IMR-90 (cell line): ENCODE results near the gene MAPRE3.

Experiments used
- BHLHE40 ChIP-seq: fragments of 150-350 bp; IDR thresholded peaks from 2 replicates; pipeline ENCODE4 v1.6.1; 2016; ENCODE audit warnings: mild to moderate bottlenecking, low read depth, low read length
- CEBPB ChIP-seq: IDR thresholded peaks from 2 replicates; pipeline ENCODE4 v1.6.1; 2012; ENCODE audit warnings: low read depth, low read length, improper control_type of control experiment
- POLR2A ChIP-seq: IDR thresholded peaks from 2 replicates; pipeline ENCODE4 v1.6.1; 2012; ENCODE audit warnings: mild to moderate bottlenecking, low read depth, low read length
- RFX5 ChIP-seq: IDR thresholded peaks from 2 replicates; pipeline ENCODE4 v1.8.0; 2012; ENCODE audit warnings: low read depth, mild to moderate bottlenecking, low read length, moderate library complexity
- SMC3 ChIP-seq: fragments of 150-350 bp; IDR thresholded peaks from 2 replicates; pipeline ENCODE4 v1.6.1; 2016; ENCODE audit warnings: low read depth, mild to moderate bottlenecking, antibody characterized with exemption, low read length, moderate library complexity
- TF ChIP-seq, protein P1 (sequence below): conservative IDR thresholded peaks from 2 replicates; pipeline ENCODE4 v1.5.1; 2012; ENCODE audit warnings: mild to moderate bottlenecking, low read depth, low read length, improper control_type of control experiment
- TF ChIP-seq, protein P2 (sequence below): fragments of 150-350 bp; IDR thresholded peaks from 2 replicates; pipeline ENCODE4 v1.6.1; 2016; ENCODE audit warnings: low read depth, mild to moderate bottlenecking, low read length, moderate library complexity, borderline replicate concordance

DNA sequence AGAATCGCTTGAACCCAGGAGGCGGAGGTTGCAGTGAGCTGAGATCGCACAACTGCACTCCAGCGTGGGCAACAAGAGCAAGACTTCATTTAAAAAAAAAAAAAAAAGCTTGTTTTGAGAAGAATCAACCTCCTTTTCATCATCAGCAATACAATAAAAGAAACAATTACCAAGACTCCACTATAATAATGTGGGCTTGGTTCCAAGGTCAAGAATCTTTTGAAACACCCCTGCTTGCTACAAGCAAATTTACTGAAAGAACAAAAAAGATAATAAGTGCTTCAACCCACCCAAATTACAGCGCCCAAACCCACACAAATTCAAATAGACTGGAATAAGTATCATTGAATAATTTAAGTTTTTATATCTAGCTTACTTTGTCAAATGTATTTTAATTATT, 33.6 kb upstream of the MAPRE3 start:
- TF ChIP-seq POLR2A: no peak
- TF ChIP-seq, protein P1, sequence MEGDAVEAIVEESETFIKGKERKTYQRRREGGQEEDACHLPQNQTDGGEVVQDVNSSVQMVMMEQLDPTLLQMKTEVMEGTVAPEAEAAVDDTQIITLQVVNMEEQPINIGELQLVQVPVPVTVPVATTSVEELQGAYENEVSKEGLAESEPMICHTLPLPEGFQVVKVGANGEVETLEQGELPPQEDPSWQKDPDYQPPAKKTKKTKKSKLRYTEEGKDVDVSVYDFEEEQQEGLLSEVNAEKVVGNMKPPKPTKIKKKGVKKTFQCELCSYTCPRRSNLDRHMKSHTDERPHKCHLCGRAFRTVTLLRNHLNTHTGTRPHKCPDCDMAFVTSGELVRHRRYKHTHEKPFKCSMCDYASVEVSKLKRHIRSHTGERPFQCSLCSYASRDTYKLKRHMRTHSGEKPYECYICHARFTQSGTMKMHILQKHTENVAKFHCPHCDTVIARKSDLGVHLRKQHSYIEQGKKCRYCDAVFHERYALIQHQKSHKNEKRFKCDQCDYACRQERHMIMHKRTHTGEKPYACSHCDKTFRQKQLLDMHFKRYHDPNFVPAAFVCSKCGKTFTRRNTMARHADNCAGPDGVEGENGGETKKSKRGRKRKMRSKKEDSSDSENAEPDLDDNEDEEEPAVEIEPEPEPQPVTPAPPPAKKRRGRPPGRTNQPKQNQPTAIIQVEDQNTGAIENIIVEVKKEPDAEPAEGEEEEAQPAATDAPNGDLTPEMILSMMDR: no peak
- no peak for TF ChIP-seq CEBPB
- TF ChIP-seq RFX5: no peak
- TF ChIP-seq, protein P2, sequence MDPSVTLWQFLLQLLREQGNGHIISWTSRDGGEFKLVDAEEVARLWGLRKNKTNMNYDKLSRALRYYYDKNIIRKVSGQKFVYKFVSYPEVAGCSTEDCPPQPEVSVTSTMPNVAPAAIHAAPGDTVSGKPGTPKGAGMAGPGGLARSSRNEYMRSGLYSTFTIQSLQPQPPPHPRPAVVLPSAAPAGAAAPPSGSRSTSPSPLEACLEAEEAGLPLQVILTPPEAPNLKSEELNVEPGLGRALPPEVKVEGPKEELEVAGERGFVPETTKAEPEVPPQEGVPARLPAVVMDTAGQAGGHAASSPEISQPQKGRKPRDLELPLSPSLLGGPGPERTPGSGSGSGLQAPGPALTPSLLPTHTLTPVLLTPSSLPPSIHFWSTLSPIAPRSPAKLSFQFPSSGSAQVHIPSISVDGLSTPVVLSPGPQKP: no peak
- no peak for TF ChIP-seq SMC3
- TF ChIP-seq BHLHE40: no peak
